Lung (tissue), 12 donors: Measurements from ENCODE around the gene ATG4C. TPM values are rescaled to one million over a fixed set of nuclear protein-coding genes. Genes with fewer than 3 reads are reported as not detected.
"Not testable (repeated sequence)": the region's sequence is repeated elsewhere in the genome, so short reads cannot be mapped to it uniquely, and the experiment has no call there.

Experiments used
- ATAC-seq: fragments of 200-7000 bp; cut with Tn5 transposase; one replicate; pipeline ENCODE4 v1.9.1; 2020; ENCODE audit warnings: moderate number of reproducible peaks; ENCODE audit not compliant: insufficient read depth, low FRiP score
- DNase-seq, 3 donors: peaks; one replicate each; pipeline ENCODE4 v3.0.0-alpha.2; 2013 to 2017
- H3K27ac ChIP-seq, 2 donors: one replicate each; pipeline ENCODE4 v1.5.1; 2013; ENCODE audit warnings: mild to moderate bottlenecking in 2 of 2, moderate library complexity in 2 of 2, control low read depth in 1 of 2, inconsistent platforms in 1 of 2, low read depth in 1 of 2, low read length in 1 of 2
- H3K27me3 ChIP-seq, 3 donors: one replicate each; pipeline ENCODE4 v1.5.1; 2013; ENCODE audit warnings: low read length in 2 of 3; ENCODE audit not compliant: control insufficient read depth in 3 of 3, insufficient read depth in 3 of 3
- H3K36me3 ChIP-seq, 4 donors: one replicate each; pipeline ENCODE4 v1.5.1; 2013; ENCODE audit warnings: low read length in 4 of 4, mild to moderate bottlenecking in 1 of 4, moderate library complexity in 1 of 4; ENCODE audit not compliant: control insufficient read depth in 4 of 4, insufficient read depth in 4 of 4
- H3K4me1 ChIP-seq, 5 donors: one replicate each; pipeline ENCODE4 v1.5.1; 2013; ENCODE audit warnings: low read length in 5 of 5, mild to moderate bottlenecking in 2 of 5, moderate library complexity in 1 of 5; ENCODE audit not compliant: control insufficient read depth in 5 of 5, insufficient read depth in 5 of 5
- H3K4me3 ChIP-seq: one replicate; pipeline ENCODE4 v1.5.1; 2013; ENCODE audit warnings: mild to moderate bottlenecking, control low read depth, moderate library complexity
- H3K9ac ChIP-seq, 2 donors: one replicate each; pipeline ENCODE4 v1.5.1; 2013; ENCODE audit warnings: low read length in 2 of 2, control low read depth in 1 of 2; ENCODE audit not compliant: insufficient read depth in 1 of 2
- H3K9me3 ChIP-seq, 4 donors: one replicate each; pipeline ENCODE4 v1.5.1; 2013; ENCODE audit warnings: low read length in 3 of 4, mild to moderate bottlenecking in 1 of 4, moderate library complexity in 1 of 4; ENCODE audit not compliant: control insufficient read depth in 4 of 4, insufficient read depth in 3 of 4
- WGBS, 2 donors: extraction: QIAGEN DNeasy Blood & Tissue Kit; methylation state at CpG; one replicate each; pipeline ENCODE4 v1.1.7; 2013; 5-methylcytosine and 5-hydroxymethylcytosine counted together
- polyA plus RNA-seq, 2 donors: library from polyadenylated mRNA; stranded (reverse); fragments of 200-250 nt; gene quantifications; one replicate each; pipeline ENCODE4 v1.2.1, GENCODE V29; 2013
- total RNA-seq, 2 donors: library from RNA; depleted of rRNA in 1 of 2; stranded (reverse); fragments of >200 nt in 1 of 2; gene quantifications; one replicate each; pipeline ENCODE4 v1.2.1, GENCODE V29; 2014 to 2021
- TF ChIP-seq, protein P1 (sequence below): IDR thresholded peaks from 2 replicates; pipeline ENCODE4 v1.5.1; 2012; ENCODE audit warnings: mild to moderate bottlenecking; ENCODE audit errors: control extremely low read depth, extremely low read depth
- donor health status: control.
- donor health status: control.
- donor health status: Bipolar disorder and iron deficiency.
- donor health status: healthy.
- donor health status: DM: yes; HTN: yes; CAD: no.

The ATG4C gene
- total and polyA plus RNA-seq, 4 donors, result 3.9 to 12.9 (median 7.3) TPM

DNA sequence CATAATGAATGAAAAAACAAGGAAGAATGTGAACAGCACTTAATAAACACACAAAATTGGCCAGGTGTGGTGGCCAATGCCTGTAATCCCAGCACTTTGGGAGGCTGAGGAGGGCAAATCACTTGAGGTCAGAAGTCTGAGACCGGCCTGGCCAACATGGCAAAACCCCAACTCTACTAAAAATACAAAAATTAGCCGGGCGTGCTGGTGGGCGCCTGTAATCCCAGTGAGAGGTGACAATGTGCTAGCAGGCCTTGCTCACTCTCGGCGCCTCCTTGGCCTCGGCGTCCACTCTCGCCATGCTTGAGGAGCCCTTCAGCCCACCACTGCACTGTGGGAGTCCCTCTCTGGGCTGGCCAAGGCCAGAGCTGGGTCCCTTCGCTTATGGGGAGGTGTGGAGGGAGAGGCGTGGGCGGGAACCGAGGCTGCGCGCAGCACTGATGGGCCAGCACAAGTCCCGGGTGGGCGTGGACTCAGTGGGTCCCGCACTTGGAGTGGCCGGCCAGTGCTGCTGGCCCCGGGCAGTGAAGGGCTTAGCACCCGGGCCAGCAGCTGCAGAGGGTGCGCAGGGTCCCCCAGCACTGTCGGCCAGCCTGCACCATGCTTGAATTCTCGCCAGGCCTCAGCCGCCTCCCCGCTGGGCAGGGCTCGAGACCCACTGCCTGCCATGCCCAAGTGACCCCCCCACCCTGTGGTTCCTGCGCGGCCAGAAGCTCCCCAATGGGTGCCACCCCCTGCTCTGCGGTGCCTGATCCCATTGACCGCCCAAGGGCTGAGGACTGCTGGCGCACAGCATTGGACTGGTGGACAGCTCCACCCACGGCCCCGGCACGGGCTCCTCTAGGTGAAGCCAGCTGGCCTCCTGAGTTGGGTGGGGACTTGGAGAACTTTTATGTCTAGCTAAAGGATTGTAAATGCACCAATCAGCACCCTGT, 30.6 kb upstream of the ATG4C start:
- H3K9ac ChIP-seq, result no peak overlapping the region
- no peak overlapping the region for H3K27ac ChIP-seq
- WGBS, 2 donors, result 96 to 97% methylated on average over 35 of the region's 35 CpGs
- no peak for ATAC-seq
- H3K9me3 ChIP-seq, result peaks cover 0 to 5% (median 0%) of the 10 kb centered on the region in 4 donors
- H3K4me3 ChIP-seq, result no peak overlapping the region
- DNase-seq, result no peak
- peaks cover 0 to 5% (median 0%) of the 10 kb centered on the region in 5 donors for H3K4me1 ChIP-seq
- TF ChIP-seq, protein P1, sequence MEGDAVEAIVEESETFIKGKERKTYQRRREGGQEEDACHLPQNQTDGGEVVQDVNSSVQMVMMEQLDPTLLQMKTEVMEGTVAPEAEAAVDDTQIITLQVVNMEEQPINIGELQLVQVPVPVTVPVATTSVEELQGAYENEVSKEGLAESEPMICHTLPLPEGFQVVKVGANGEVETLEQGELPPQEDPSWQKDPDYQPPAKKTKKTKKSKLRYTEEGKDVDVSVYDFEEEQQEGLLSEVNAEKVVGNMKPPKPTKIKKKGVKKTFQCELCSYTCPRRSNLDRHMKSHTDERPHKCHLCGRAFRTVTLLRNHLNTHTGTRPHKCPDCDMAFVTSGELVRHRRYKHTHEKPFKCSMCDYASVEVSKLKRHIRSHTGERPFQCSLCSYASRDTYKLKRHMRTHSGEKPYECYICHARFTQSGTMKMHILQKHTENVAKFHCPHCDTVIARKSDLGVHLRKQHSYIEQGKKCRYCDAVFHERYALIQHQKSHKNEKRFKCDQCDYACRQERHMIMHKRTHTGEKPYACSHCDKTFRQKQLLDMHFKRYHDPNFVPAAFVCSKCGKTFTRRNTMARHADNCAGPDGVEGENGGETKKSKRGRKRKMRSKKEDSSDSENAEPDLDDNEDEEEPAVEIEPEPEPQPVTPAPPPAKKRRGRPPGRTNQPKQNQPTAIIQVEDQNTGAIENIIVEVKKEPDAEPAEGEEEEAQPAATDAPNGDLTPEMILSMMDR, result no peak
- no peaks in the 10 kb centered on the region for H3K36me3 ChIP-seq
- no peaks in the 10 kb centered on the region for H3K27me3 ChIP-seq

DNA sequence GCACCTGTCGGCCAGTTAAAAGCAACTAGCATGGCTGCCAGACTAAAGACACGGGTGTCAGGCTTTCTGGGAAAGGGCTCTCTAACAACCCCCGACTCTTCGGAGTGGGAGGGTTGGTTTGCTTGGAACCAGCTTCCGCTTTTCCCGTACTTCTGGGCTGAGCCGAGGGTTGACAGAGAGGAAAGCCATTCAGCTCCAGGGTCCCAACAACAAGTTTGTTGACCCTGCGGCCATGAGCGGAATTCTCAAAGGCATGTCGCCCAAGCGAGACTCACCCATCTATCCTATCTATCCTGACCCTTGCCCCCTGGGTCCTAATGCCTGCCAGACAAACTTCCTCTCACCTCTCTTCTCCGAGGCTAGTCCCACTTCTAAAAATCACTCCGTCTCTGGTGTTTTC, 29.0 kb upstream of the ATG4C start:
- WGBS, 2 donors, result 89 to 92% methylated on average over 13 of the region's 13 CpGs
- DNase-seq, H3K36me3 ChIP-seq, H3K9ac ChIP-seq, ATAC-seq, H3K4me1 ChIP-seq, H3K27me3 ChIP-seq, H3K9me3 ChIP-seq, H3K4me3 ChIP-seq, H3K27ac ChIP-seq: not testable (repeated sequence)

GRCh38 chr1:62756255-62756884, 27.6 kb upstream of the ATG4C start:
- H3K9ac ChIP-seq, ATAC-seq, DNase-seq, H3K4me1 ChIP-seq, H3K27ac ChIP-seq, H3K36me3 ChIP-seq, H3K27me3 ChIP-seq, H3K4me3 ChIP-seq, H3K9me3 ChIP-seq: not testable (repeated sequence)
- WGBS, 2 donors, result 92 to 94% methylated on average over 5 of the region's 5 CpGs

DNA sequence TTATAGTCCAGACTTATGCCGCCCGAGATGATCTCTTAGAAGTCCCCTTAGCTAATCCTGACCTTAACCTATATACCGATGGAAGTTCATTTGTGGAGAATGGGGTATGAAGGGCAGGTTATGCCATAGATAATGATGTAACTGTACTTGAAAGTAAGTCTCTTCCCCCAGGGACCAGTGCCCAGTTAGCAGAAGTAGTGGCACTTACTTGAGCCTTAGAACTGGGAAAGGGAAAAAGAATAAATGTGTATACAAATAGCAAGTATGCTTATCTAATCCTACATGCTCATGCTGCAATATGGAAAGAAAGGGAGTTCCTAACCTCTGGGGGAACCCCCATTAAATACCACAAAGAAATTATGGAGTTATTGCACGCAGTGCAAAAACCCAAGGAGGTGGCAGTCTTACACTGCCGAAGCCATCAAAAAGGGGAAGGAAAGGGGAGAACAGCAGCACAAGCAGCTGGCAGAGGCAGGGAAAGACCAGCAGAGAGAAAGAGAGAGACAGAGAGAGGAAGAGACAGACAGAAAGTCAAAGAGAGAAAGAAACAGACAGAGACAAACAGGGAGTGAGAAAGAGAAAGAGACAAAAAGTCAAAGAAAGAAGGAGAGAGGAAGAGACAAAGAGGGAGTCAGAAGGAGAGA, 24.6 kb upstream of the ATG4C start:
- not testable (repeated sequence) for H3K27me3 ChIP-seq, H3K36me3 ChIP-seq, H3K27ac ChIP-seq, H3K9me3 ChIP-seq, H3K4me3 ChIP-seq, H3K4me1 ChIP-seq, H3K9ac ChIP-seq, DNase-seq, ATAC-seq
- WGBS, 2 donors, result 52 to 67% methylated on average over 3 to 4 of the region's 5 CpGs

- DNase-seq, result peak in 1 of 3 donors; percentile 19
- H3K9ac ChIP-seq, H3K4me3 ChIP-seq, ATAC-seq, H3K4me1 ChIP-seq, H3K27me3 ChIP-seq, H3K27ac ChIP-seq, H3K9me3 ChIP-seq, H3K36me3 ChIP-seq: not testable (repeated sequence)
- 74 to 86% methylated on average over 6 of the region's 6 CpGs for WGBS, 2 donors
These were observed 23.7 kb upstream of the ATG4C start for GRCh38 chr1:62760021-62760782.

DNA sequence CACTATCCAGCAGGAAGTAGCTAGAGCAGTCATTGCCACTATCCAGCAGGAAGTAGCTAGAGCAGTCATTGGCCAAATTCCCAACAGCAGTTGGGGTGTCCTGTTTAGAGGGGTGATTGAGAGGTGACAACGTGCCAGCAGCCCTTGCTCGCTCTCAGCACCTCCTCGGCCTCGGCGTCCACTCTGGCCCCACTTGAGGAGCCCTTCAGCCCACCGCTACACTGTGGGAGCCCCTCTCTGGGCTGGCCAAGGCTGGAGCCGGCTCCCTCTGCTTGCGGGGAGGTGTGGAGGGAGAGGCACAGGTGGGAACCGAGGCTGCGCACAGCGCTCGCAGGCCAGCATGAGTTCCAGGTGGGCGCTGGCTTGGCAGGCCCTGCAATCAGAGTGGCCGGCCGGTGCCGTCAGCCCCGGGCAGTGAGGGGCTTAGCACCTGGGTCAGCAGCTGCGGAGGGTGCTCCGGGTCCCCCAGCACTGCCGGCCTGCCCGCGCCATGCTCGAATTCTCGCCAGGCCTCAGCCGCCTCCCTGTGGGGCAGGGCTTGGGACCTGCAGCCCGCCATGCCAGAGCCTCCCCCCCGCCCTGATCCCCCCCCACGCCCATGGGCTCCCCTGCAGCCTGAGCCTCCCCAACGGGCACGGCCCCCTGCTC, 22.6 kb upstream of the ATG4C start:
- not testable (repeated sequence) for DNase-seq

More for the DNA sequence above, 22.6 kb upstream of the ATG4C start:
- ATAC-seq, H3K9me3 ChIP-seq, H3K4me1 ChIP-seq, H3K36me3 ChIP-seq, H3K4me3 ChIP-seq, H3K9ac ChIP-seq, H3K27me3 ChIP-seq, H3K27ac ChIP-seq: not testable (repeated sequence)
- WGBS, 2 donors, result 93 to 96% methylated on average over 27 to 30 of the region's 30 CpGs
